Hepatocyte (in vitro differentiated cells): ENCODE results near the gene RAET1G. TPM values are rescaled to one million over a fixed set of nuclear protein-coding genes. Genes with fewer than 3 reads are reported as not detected.

ENCODE experiments used
- DNase-seq: peaks from one replicate; pipeline ENCODE4 v3.0.0-alpha.2; 2016; ENCODE audit warnings: low spot score
- H2AFZ ChIP-seq: fragments of 200-600 bp; sonication (generic); 2 replicates; pipeline ENCODE4 v1.6.0; 2016; ENCODE audit warnings: antibody characterized with exemption, mild to moderate bottlenecking
- H3K27ac ChIP-seq: fragments of 200-600 bp; sonication (generic); 2 replicates; pipeline ENCODE4 v1.5.1; 2016; ENCODE audit warnings: mild to moderate bottlenecking
- H3K27me3 ChIP-seq: fragments of 200-600 bp; sonication (generic); 2 replicates; pipeline ENCODE4 v1.6.1; 2016
- H3K36me3 ChIP-seq: fragments of 200-600 bp; sonication (generic); replicated peaks from 2 replicates; pipeline ENCODE4 v1.5.1; 2016; ENCODE audit warnings: low read depth; ENCODE audit not compliant: insufficient read depth
- H3K4me1 ChIP-seq: fragments of 200-600 bp; sonication (generic); 2 replicates; pipeline ENCODE4 v1.5.1; 2016; ENCODE audit warnings: mild to moderate bottlenecking, moderate library complexity; ENCODE audit not compliant: insufficient read depth
- H3K4me2 ChIP-seq: fragments of 200-600 bp; sonication (generic); 2 replicates; pipeline ENCODE4 v1.6.0; 2016
- H3K4me3 ChIP-seq: fragments of 200-600 bp; sonication (generic); 2 replicates; pipeline ENCODE4 v1.5.1; 2016; ENCODE audit warnings: mild to moderate bottlenecking
- H3K79me2 ChIP-seq: fragments of 200-600 bp; sonication (generic); 2 replicates; pipeline ENCODE4 v1.6.0; 2017; ENCODE audit warnings: mild to moderate bottlenecking
- H3K9me2 ChIP-seq: fragments of 200-600 bp; sonication (generic); replicated peaks from 2 replicates; pipeline ENCODE4 v1.6.0; 2017; ENCODE audit warnings: mild to moderate bottlenecking; ENCODE audit not compliant: insufficient read depth
- H3K9me3 ChIP-seq: fragments of 200-600 bp; sonication (generic); 2 replicates; pipeline ENCODE4 v1.5.1; 2016; ENCODE audit warnings: low read depth, mild to moderate bottlenecking
- H4K20me1 ChIP-seq: fragments of 200-600 bp; sonication (generic); 2 replicates; pipeline ENCODE4 v1.6.0; 2016; ENCODE audit warnings: mild to moderate bottlenecking; ENCODE audit not compliant: insufficient read depth, poor library complexity, severe bottlenecking
- EZH2 ChIP-seq: fragments of 200-600 bp; sonication (generic); IDR thresholded peaks from 2 replicates; pipeline ENCODE4 v1.6.1; 2016; ENCODE audit warnings: antibody characterized with exemption, mild to moderate bottlenecking, borderline replicate concordance
- EZH2phosphoT487 ChIP-seq: fragments of 200-600 bp; sonication (generic); IDR thresholded peaks from one replicate; pipeline ENCODE4 v1.6.1; 2018; ENCODE audit warnings: antibody characterized with exemption, mild to moderate bottlenecking, low read depth, moderate library complexity; ENCODE audit not compliant: unreplicated experiment, severe bottlenecking
- whole genome bisulfite sequencing: methylation state at CpG from one replicate; pipeline ENCODE4 v1.1.6; 2016; ENCODE audit warnings: low lambda C conversion rate; ENCODE audit errors: missing lambda C conversion rate; 5-methylcytosine and 5-hydroxymethylcytosine counted together
- polyA plus RNA-seq: library from polyadenylated mRNA; unstranded; fragments of >200 nt; fragmentation: Nextera tagmentation; extraction: Ambion mirVana; gene quantifications from 2 replicates; pipeline ENCODE4 v1.2.1, GENCODE V29; 2016
- total RNA-seq: library from RNA; depleted of rRNA; stranded (reverse); fragments of >200 nt; gene quantifications from 2 replicates; pipeline ENCODE4 v1.2.3, GENCODE V29; 2014
- TF ChIP-seq, protein P1 (sequence below): fragments of 200-600 bp; sonication (generic); IDR thresholded peaks from 2 replicates; pipeline ENCODE4 v1.5.1; 2016; ENCODE audit warnings: antibody characterized with exemption, mild to moderate bottlenecking; ENCODE audit not compliant: poor library complexity

RAET1G gene
- total and polyA plus RNA-seq, 2 experiments from 2014 or later = 0.31 to 1.5 TPM

DNA sequence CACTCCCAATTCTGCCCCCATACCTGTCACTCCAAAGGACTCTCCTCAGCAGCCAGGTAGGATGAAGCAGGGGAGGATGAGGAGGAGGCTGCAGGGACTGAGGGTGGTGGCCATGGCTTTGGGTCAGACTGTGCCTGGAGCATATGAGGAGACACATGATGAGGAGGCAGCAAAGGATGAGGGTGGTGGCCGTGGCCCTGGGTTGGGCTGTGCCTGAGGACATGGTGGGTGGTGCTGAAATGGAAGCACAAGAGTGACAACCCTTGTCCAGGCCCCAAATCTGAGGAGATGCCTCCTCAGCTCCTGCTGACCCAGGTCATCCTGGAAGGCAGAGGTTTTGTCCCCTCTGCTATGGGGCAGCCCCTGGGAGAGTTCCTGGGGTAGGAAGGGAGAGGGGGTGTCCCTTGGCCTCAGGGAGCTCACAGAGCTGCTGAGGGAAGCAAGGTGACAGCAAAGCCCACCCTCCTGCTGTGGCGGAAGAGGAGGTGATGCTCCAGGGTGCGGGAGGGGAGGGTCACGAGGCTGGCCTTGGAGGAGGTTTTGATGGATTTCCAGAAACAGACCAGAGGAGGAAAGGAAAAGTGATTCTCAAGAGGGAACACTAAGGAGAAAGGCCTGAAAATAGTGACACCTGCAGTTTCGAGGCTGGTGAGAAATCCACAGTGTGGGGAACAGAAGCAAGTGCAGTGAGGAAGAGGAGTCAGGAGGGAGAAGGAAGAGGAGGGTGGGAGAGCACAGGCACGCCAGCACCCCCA, 4.6 kb downstream of the RAET1G start:
- WGBS = 74% methylated on average over 6 of the region's 6 CpGs
- H3K27me3 ChIP-seq = peaks cover 19% of the 10 kb centered on the region
- no peaks in the 10 kb centered on the region for H3K79me2 ChIP-seq
- no peaks in the 10 kb centered on the region for H3K9me2 ChIP-seq
- peaks cover 2% of the 10 kb centered on the region for H3K4me1 ChIP-seq
- no peak overlapping the region for H3K4me3 ChIP-seq
- H3K27ac ChIP-seq = no peak overlapping the region
- no peak for TF ChIP-seq EZH2phosphoT487
- TF ChIP-seq, protein P1, sequence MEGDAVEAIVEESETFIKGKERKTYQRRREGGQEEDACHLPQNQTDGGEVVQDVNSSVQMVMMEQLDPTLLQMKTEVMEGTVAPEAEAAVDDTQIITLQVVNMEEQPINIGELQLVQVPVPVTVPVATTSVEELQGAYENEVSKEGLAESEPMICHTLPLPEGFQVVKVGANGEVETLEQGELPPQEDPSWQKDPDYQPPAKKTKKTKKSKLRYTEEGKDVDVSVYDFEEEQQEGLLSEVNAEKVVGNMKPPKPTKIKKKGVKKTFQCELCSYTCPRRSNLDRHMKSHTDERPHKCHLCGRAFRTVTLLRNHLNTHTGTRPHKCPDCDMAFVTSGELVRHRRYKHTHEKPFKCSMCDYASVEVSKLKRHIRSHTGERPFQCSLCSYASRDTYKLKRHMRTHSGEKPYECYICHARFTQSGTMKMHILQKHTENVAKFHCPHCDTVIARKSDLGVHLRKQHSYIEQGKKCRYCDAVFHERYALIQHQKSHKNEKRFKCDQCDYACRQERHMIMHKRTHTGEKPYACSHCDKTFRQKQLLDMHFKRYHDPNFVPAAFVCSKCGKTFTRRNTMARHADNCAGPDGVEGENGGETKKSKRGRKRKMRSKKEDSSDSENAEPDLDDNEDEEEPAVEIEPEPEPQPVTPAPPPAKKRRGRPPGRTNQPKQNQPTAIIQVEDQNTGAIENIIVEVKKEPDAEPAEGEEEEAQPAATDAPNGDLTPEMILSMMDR = no peak
- TF ChIP-seq EZH2 = no peak
- H3K4me2 ChIP-seq = no peak overlapping the region
- no peaks in the 10 kb centered on the region for H3K9me3 ChIP-seq
- no peaks in the 10 kb centered on the region for H4K20me1 ChIP-seq
- no peak overlapping the region for H2AFZ ChIP-seq
- no peak for DNase-seq
- H3K36me3 ChIP-seq = no peaks in the 10 kb centered on the region

DNA sequence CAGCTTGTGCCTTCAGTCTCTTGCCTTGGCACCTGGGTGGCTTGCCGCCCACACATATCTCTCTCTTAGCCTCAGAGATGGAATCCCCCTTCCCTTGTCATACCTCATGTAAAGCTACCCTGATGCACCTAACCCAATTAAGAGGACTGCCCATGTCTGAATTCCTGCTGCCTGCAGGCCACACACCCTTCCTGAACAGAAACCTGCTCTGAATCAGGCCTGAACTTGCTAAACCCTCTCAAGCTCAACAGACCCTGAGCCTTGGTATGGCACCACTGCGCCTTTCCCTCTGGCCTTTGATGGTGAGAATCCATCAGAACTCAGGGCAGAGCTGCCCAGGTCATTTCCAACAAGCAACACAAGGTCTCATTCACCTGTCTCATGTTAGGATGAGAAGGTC, 5.2 kb downstream of the RAET1G start:
- Histone ChIP-seq H3K27ac (no peak overlapping the region), H3K9me3 (no peaks in the 10 kb centered on the region), H3K9me2 (no peaks in the 10 kb centered on the region), H3K79me2 (no peaks in the 10 kb centered on the region), H2AFZ (no peak overlapping the region), H3K36me3 (no peaks in the 10 kb centered on the region), H3K4me1 (no peaks in the 10 kb centered on the region), H3K4me2 (no peak overlapping the region), H3K4me3 (no peak overlapping the region), H3K27me3 (peaks cover 19% of the 10 kb centered on the region), H4K20me1 (no peaks in the 10 kb centered on the region)
- TF ChIP-seq EZH2phosphoT487 (no peak), EZH2 (no peak)
- TF ChIP-seq, protein P1 = no peak
- WGBS = 91% methylated on average over 2 of the region's 2 CpGs
- no peak for DNase-seq

DNA sequence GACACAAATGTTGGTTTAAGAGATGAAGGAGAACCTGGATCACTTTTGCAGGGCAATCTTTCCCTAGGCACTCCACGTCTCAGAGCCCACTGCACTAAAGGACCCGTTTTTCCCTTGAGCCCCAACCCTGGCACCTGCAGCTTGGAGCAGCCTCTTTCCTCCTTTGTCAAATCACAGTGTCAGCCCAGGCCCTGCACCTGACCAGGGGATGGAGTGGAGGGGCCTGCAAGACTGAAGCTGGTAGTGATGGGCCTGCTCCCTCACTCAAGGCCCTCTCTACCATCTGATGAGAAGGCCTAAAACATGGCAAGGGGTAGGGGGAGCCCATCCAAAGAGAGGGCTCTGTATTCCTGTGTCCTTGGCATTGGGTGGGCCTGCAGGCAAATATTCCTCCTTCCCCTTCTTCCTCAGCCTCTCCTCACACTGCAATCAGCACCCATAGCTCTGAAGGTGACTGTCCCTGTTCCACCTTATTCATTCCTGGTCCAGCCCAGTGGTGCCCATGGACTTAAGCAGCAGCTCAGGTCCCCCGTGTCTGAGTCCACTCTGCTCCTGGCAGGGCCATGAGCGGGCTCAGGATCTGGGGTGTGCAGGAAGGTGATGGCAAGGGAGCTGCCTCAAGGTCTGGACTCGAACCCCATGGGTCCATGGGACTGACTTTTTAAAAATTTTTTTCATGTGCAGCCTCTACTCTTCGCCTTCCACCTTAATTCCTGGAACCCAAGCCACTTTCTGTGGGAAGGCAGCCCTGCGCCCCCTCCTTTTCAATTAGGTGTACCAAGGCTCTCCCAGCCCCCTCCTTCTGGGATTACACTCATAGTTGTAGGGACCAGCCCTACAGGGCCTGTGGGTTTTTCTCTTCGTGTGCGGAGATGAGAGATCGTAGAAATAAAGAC, 6.7 kb downstream of the RAET1G start:
- Histone ChIP-seq H3K36me3 (no peaks in the 10 kb centered on the region), H3K27ac (no peak overlapping the region), H3K9me3 (no peaks in the 10 kb centered on the region), H3K9me2 (no peaks in the 10 kb centered on the region), H3K79me2 (no peaks in the 10 kb centered on the region), H4K20me1 (no peaks in the 10 kb centered on the region), H3K4me1 (no peaks in the 10 kb centered on the region), H2AFZ (no peak overlapping the region), H3K4me3 (no peak overlapping the region), H3K27me3 (peaks cover 11% of the 10 kb centered on the region), H3K4me2 (no peak overlapping the region)
- TF ChIP-seq, protein P1 = no peak
- TF ChIP-seq EZH2phosphoT487 = no peak
- TF ChIP-seq EZH2 = no peak
- DNase-seq = no peak
- 86% methylated on average over 10 of the region's 10 CpGs for WGBS
